Gastrocnemius medialis (tissue), 4 donors: ENCODE data around the gene ARHGEF39. TPM values are rescaled to one million over a fixed set of nuclear protein-coding genes. Genes with fewer than 3 reads are reported as not detected.
"Not testable (repeated sequence)": the region's sequence is repeated elsewhere in the genome, so short reads cannot be mapped to it uniquely, and the experiment has no call there.

Source experiments
- ATAC-seq, 2 donors: fragments of 150-250 bp; one replicate each; pipeline ENCODE4 v1.9.1; 2016
- DNase-seq, 2 donors: peaks; one replicate each; pipeline ENCODE4 v3.0.0-alpha.2; 2019
- H3K27ac ChIP-seq, 4 donors: fragments of 200-600 bp; sonication (generic); 1 replicate in 1 of 4; 2 replicates in 3 of 4; pipeline ENCODE4 v1.5.1; 2016 to 2018; ENCODE audit warnings: mild to moderate bottlenecking in 2 of 4, moderate library complexity in 1 of 4
- H3K27me3 ChIP-seq, 3 donors: fragments of 200-600 bp; sonication (generic) in 2 of 3; 1 replicate in 1 of 3; 2 replicates in 2 of 3; pipeline versions ENCODE4 v1.5.1 to v1.6.0; 2016 to 2019; ENCODE audit warnings: mild to moderate bottlenecking in 1 of 3, moderate library complexity in 1 of 3
- H3K36me3 ChIP-seq, 2 donors: fragments of 200-600 bp; sonication (generic) in 1 of 2; one replicate each; pipeline ENCODE4 v1.5.1; 2017 to 2018
- H3K4me1 ChIP-seq, 2 donors: fragments of 200-600 bp; sonication (generic) in 1 of 2; one replicate each; pipeline ENCODE4 v1.5.1; 2016 to 2017; ENCODE audit warnings: mild to moderate bottlenecking in 2 of 2
- H3K4me3 ChIP-seq, 4 donors: fragments of 200-600 bp; sonication (generic) in 3 of 4; 1 replicate in 1 of 4; 2 replicates in 3 of 4; pipeline ENCODE4 v1.5.1; 2016 to 2019; ENCODE audit warnings: mild to moderate bottlenecking in 2 of 4
- H3K9me3 ChIP-seq, 3 donors: fragments of 200-600 bp; sonication (generic) in 2 of 3; 1 replicate in 1 of 3; 2 replicates in 2 of 3; pipeline ENCODE4 v1.5.1; 2016 to 2019
- POLR2A ChIP-seq, 2 donors: fragments of 450-650 bp; IDR thresholded peaks; one replicate each; pipeline ENCODE4 v1.6.1; 2017; ENCODE audit warnings: antibody characterized with exemption in 2 of 2, mild to moderate bottlenecking in 2 of 2, moderate library complexity in 2 of 2
- in situ Hi-C, 4 donors: fragments of 200-750 bp; cut with MboI; loops; one replicate each; pipeline versions ENCODE4 v1.15.0 to v1.8.0; 2017; ENCODE audit warnings: low sequenced_read_pairs in 4 of 4
- intact Hi-C: fragments of 100-400 bp; cut with DNase I; formaldehyde crosslinking; loops from one replicate; pipeline ENCODE4 v1.15.1; 2023; ENCODE audit warnings: low total_unique reads
- total RNA-seq, 4 donors: library from RNA; depleted of rRNA; stranded (reverse); fragments of >200 nt; gene quantifications; one replicate each; pipeline versions ENCODE4 v1.1.0 to v1.2.3, GENCODE V29; 2016
- TF ChIP-seq, protein P1 (sequence below), 5 experiments: fragments of 450-650 bp in 3 of 5; fragments of 200-600 bp in 2 of 5; sonication (generic) in 2 of 5; IDR thresholded peaks in 4 of 5; conservative IDR thresholded peaks in 1 of 5; 1 replicate in 4 of 5; 2 replicates in 1 of 5; pipeline ENCODE4 v1.5.1; 2016 to 2019; ENCODE audit warnings: antibody characterized with exemption in 5 of 5, mild to moderate bottlenecking in 3 of 5, moderate library complexity in 3 of 5

ARHGEF39 gene
- total RNA-seq, 4 donors from 2014 or later, result 0.07 to 0.10 TPM; not detected in 2

DNA sequence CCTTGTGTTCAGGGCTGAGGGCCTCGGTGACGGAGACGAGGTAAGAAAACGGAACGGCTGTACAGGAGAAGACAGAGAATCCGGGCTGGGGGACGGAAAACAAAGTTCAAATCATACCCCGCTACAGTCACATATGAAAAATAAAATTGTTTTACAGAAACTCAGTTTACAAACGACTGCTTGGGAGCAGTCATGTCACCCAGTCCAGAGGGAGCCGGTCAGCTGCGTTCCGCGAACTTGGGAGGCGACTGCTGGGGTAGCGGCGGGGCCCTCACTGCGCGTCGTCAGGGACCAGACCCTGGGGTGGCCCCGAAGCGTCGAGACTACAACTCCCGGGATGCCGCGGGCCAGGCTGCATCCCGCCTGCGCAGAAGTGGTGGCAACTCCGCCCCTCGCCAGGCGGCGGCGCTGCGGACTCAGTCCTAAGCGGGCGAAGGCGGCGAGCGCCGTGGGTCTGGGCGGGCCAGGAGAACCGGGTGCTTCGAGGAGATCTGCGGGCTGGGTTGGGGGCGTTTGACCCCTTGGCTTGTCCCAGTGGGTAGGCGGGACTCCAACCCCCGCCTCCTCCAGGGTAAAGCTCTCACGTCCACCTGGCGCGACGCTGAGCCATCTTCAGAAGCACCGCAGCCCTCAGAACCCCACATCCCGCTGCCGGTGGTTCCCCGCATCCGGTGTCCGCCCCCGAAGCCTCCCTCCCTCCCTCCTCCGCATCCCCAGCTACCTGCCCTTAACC lies 18.3 kb downstream of the ARHGEF39 start:
- no peaks in the 10 kb centered on the region for H3K36me3 ChIP-seq
- peaks cover 11% of the 10 kb centered on the region in 2 donors for H3K4me1 ChIP-seq
- peak; percentile 84 to 88 for DNase-seq
- H3K4me3 ChIP-seq, result peak overlapping the region; percentile 66 to 75 (median 70)
- in situ Hi-C loops, result loop anchor here in 1 of 4 donors (10.0 kb wide), 1 partner anchor 48 kb away; no protein-coding TSS in a partner anchor
- TF ChIP-seq POLR2A (IDR thresholded peaks at IDR 0.05), result peak; percentile 74 to 81
- TF ChIP-seq, protein P1, sequence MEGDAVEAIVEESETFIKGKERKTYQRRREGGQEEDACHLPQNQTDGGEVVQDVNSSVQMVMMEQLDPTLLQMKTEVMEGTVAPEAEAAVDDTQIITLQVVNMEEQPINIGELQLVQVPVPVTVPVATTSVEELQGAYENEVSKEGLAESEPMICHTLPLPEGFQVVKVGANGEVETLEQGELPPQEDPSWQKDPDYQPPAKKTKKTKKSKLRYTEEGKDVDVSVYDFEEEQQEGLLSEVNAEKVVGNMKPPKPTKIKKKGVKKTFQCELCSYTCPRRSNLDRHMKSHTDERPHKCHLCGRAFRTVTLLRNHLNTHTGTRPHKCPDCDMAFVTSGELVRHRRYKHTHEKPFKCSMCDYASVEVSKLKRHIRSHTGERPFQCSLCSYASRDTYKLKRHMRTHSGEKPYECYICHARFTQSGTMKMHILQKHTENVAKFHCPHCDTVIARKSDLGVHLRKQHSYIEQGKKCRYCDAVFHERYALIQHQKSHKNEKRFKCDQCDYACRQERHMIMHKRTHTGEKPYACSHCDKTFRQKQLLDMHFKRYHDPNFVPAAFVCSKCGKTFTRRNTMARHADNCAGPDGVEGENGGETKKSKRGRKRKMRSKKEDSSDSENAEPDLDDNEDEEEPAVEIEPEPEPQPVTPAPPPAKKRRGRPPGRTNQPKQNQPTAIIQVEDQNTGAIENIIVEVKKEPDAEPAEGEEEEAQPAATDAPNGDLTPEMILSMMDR (IDR thresholded peaks at IDR 0.05 in 4 of 5, conservative IDR thresholded peaks at IDR 0.05 in 1 of 5), result peak; percentile 96 to 99 (median 98)
- H3K27me3 ChIP-seq, result no peaks in the 10 kb centered on the region
- intact Hi-C loops, result loop anchor here (1.0 to 5.0 kb wide), 6 partner anchors 11 to 236 kb away; partner anchors contain the start of genes CREB3, GBA2, RGP1 and TLN1
- H3K27ac ChIP-seq, result peak overlapping the region; percentile 83 to 91 (median 88)
- no peaks in the 10 kb centered on the region for H3K9me3 ChIP-seq
- ATAC-seq, result peak; percentile 90 to 94

GRCh38 chr9:35646153-35646532 lies 18.9 kb downstream of the ARHGEF39 start:
- in situ Hi-C loops (loop anchor here in 1 of 4 donors (10.0 kb wide), 1 partner anchor 49 kb away; no protein-coding TSS in a partner anchor), intact Hi-C loops (loop anchor here (1.0 to 5.0 kb wide), 6 partner anchors 11 to 236 kb away; partner anchors contain the start of genes CREB3, GBA2, RGP1 and TLN1)
- Histone ChIP-seq H3K9me3 (no peaks in the 10 kb centered on the region), H3K36me3 (no peaks in the 10 kb centered on the region), H3K4me3 (peak overlapping the region; percentile 66 to 75 (median 70)), H3K27me3 (no peaks in the 10 kb centered on the region), H3K27ac (peak overlapping the region; percentile 83 to 91 (median 88)), H3K4me1 (peaks cover 11% of the 10 kb centered on the region in 2 donors)
- DNase-seq (no peak), ATAC-seq (peak; percentile 40 to 46)
- TF ChIP-seq, protein P1 (IDR thresholded peaks at IDR 0.05 in 4 of 5, conservative IDR thresholded peaks at IDR 0.05 in 1 of 5), result no peak
- TF ChIP-seq POLR2A (IDR thresholded peaks at IDR 0.05), result no peak

GRCh38 chr9:35645736-35646135 lies 19.3 kb downstream of the ARHGEF39 start:
- DNase-seq, ATAC-seq, H3K9me3 ChIP-seq, H3K36me3 ChIP-seq, H3K27me3 ChIP-seq: not testable (repeated sequence)
- Histone ChIP-seq H3K4me1 (peaks cover 11% of the 10 kb centered on the region in 2 donors), H3K4me3 (peak overlapping the region; percentile 66 to 75 (median 70)), H3K27ac (peak overlapping the region; percentile 83 to 91 (median 88))
- in situ Hi-C loops, result loop anchor here in 1 of 4 donors (10.0 kb wide), 1 partner anchor 49 kb away; no protein-coding TSS in a partner anchor
- intact Hi-C loops, result loop anchor here (1.0 to 5.0 kb wide), 6 partner anchors 12 to 237 kb away; partner anchors contain the start of genes CREB3, GBA2, RGP1 and TLN1

DNA sequence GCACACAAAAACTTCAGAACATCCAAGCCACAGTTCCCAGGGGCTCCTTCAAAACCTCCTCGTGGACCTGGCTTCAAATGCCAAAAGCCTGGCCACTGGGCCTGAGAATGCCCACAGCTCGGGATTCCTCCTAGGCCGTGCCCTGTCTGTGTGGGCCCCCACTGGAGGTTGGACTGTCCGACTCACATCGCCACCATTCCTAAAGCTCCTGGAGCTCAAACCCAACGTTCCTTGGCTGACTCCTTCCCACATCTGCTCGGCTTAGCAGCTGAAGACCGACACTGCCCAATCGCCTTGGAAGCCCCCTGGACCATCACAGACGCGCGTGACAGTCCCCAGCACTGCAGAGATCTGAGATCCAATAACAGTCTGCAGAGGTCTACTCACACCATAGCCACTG lies 21.9 kb downstream of the ARHGEF39 start:
- ATAC-seq (no peak), DNase-seq (no peak)
- Histone ChIP-seq H3K27ac (no peak overlapping the region), H3K4me1 (peaks cover 11% of the 10 kb centered on the region in 2 donors), H3K36me3 (no peaks in the 10 kb centered on the region), H3K27me3 (no peaks in the 10 kb centered on the region), H3K9me3 (no peaks in the 10 kb centered on the region), H3K4me3 (no peak overlapping the region)
- intact Hi-C loops, result no loop called here
- TF ChIP-seq, protein P1 (IDR thresholded peaks at IDR 0.05 in 4 of 5, conservative IDR thresholded peaks at IDR 0.05 in 1 of 5), result no peak
- no peak for TF ChIP-seq POLR2A (IDR thresholded peaks at IDR 0.05)
- in situ Hi-C loops, result loop anchor here in 1 of 4 donors (10.0 kb wide), 1 partner anchor 52 kb away; no protein-coding TSS in a partner anchor

GRCh38 chr9:35641478-35641877 lies 23.5 kb downstream of the ARHGEF39 start:
- H3K36me3 ChIP-seq, ATAC-seq, H3K27me3 ChIP-seq, DNase-seq, intact Hi-C loops, H3K9me3 ChIP-seq, H3K27ac ChIP-seq, H3K4me1 ChIP-seq, H3K4me3 ChIP-seq: not testable (repeated sequence)
- in situ Hi-C loops, result loop anchor here in 1 of 4 donors (10.0 kb wide), 1 partner anchor 53 kb away; no protein-coding TSS in a partner anchor

- ATAC-seq, H3K27ac ChIP-seq, H3K4me3 ChIP-seq, H3K9me3 ChIP-seq, intact Hi-C loops, H3K4me1 ChIP-seq, H3K36me3 ChIP-seq, DNase-seq, H3K27me3 ChIP-seq: not testable (repeated sequence)
- in situ Hi-C loops, result loop anchor here in 1 of 4 donors (10.0 kb wide), 1 partner anchor 54 kb away; no protein-coding TSS in a partner anchor
Observed at GRCh38 chr9:35640431-35640830, 24.6 kb downstream of the ARHGEF39 start.
